Endodermal cell (in vitro differentiated cells): Measurements from ENCODE around the gene KRT3. TPM values are rescaled to one million over a fixed set of nuclear protein-coding genes. Genes with fewer than 3 reads are reported as not detected.

Experiments used
- DNase-seq: peaks from one replicate; pipeline ENCODE4 v3.0.0-alpha.2; 2017
- H3K27ac ChIP-seq: 2 replicates; pipeline ENCODE4 v1.5.1; 2013; ENCODE audit warnings: mild to moderate bottlenecking, low read depth, low read length, moderate library complexity
- H3K27me3 ChIP-seq: 2 replicates; pipeline ENCODE4 v1.6.1; 2013; ENCODE audit warnings: mild to moderate bottlenecking, low read length, moderate library complexity; ENCODE audit not compliant: insufficient read depth, control insufficient read depth, poor library complexity, severe bottlenecking
- H3K36me3 ChIP-seq: 2 replicates; pipeline ENCODE4 v1.7.0; 2013; ENCODE audit warnings: mild to moderate bottlenecking, low read length, moderate library complexity; ENCODE audit not compliant: control insufficient read depth, insufficient read depth
- H3K4me1 ChIP-seq: one replicate; pipeline ENCODE4 v1.7.0; 2013; ENCODE audit warnings: low read length; ENCODE audit not compliant: control insufficient read depth, insufficient read depth
- H3K4me3 ChIP-seq: 2 replicates; pipeline ENCODE4 v1.5.1; 2013; ENCODE audit warnings: mild to moderate bottlenecking, low read length, moderate library complexity
- H3K9ac ChIP-seq: 2 replicates; pipeline ENCODE4 v1.6.1; 2013; ENCODE audit warnings: mild to moderate bottlenecking, low read length, moderate library complexity; ENCODE audit not compliant: poor library complexity, severe bottlenecking; ENCODE audit errors: extremely low read depth
- H3K9me3 ChIP-seq: 2 replicates; pipeline ENCODE4 v1.6.1; 2013; ENCODE audit warnings: mild to moderate bottlenecking, low read length, moderate library complexity; ENCODE audit not compliant: control insufficient read depth
- H3K27ac Mint-ChIP-seq: 2 replicates; pipeline ENCODE4 v1.8.0; 2020; ENCODE audit warnings: mixed read lengths
- H3K27me3 Mint-ChIP-seq: 2 replicates; pipeline ENCODE4 v1.8.0; 2021; ENCODE audit warnings: mild to moderate bottlenecking, mixed read lengths; ENCODE audit not compliant: insufficient read depth
- H3K36me3 Mint-ChIP-seq: 2 replicates; pipeline ENCODE4 v1.8.0; 2020; ENCODE audit warnings: low read depth, mixed read lengths
- H3K4me1 Mint-ChIP-seq: 2 replicates; pipeline ENCODE4 v1.8.0; 2020; ENCODE audit warnings: mixed read lengths
- H3K4me3 Mint-ChIP-seq: 2 replicates; pipeline ENCODE4 v1.8.0; 2020; ENCODE audit warnings: mild to moderate bottlenecking, moderate library complexity, mixed read lengths
- H3K9me3 Mint-ChIP-seq: 2 replicates; pipeline ENCODE4 v1.8.0; 2020; ENCODE audit warnings: mild to moderate bottlenecking, mixed read lengths
- CTCF ChIP-seq: fragments of 200-600 bp; sonication (generic); conservative IDR thresholded peaks from 2 replicates; pipeline ENCODE4 v1.5.0; 2021; ENCODE audit warnings: antibody characterized with exemption, mild to moderate bottlenecking
- WGBS, 2 experiments: methylation state at CpG; one replicate each; pipeline versions ENCODE4 v1.1.5 to v1.1.7; 2013; ENCODE audit warnings: missing lambda C conversion rate in 2 of 2, mixed read lengths in 1 of 2; ENCODE audit not compliant: insufficient coverage in 1 of 2, insufficient read length in 1 of 2; 5-methylcytosine and 5-hydroxymethylcytosine counted together
- total RNA-seq, 2 donors: library from RNA; stranded (reverse); fragmentation: NEBNext Ultra II Directional in 1 of 2; extraction: Animal tissue kit (Norgen Biotek cat#: 25700) in 1 of 2; gene quantifications; 2 replicates in 1 of 2; 3 replicates in 1 of 2; pipeline ENCODE4 v1.2.1, GENCODE V29; 2021

Gene KRT3
- total RNA-seq, 2 donors from 2014 or later = not detected

GRCh38 chr12:52794479-52795331 lies 1.2 kb downstream of the KRT3 start:
- peaks cover 11% of the 10 kb centered on the region for H3K27me3 Mint-ChIP-seq
- Histone ChIP-seq H3K4me1 (no peaks in the 10 kb centered on the region), H3K9ac (no peak overlapping the region), H3K27ac (no peak overlapping the region), H3K9me3 (no peaks in the 10 kb centered on the region), H3K36me3 (no peaks in the 10 kb centered on the region), H3K4me3 (no peak overlapping the region), H3K27me3 (no peaks in the 10 kb centered on the region)
- no peak for TF ChIP-seq CTCF
- no peaks in the 10 kb centered on the region for H3K9me3 Mint-ChIP-seq
- WGBS, 2 experiments = 90 to 94% methylated on average over 3 to 5 of the region's 5 CpGs
- no peak overlapping the region for H3K4me3 Mint-ChIP-seq
- H3K27ac Mint-ChIP-seq = no peak overlapping the region
- no peaks in the 10 kb centered on the region for H3K36me3 Mint-ChIP-seq
- no peaks in the 10 kb centered on the region for H3K4me1 Mint-ChIP-seq
- no peak for DNase-seq

GRCh38 chr12:52792185-52793029 lies 3.5 kb downstream of the KRT3 start:
- no peak for DNase-seq
- no peaks in the 10 kb centered on the region for H3K4me1 Mint-ChIP-seq
- Histone ChIP-seq H3K9ac (no peak overlapping the region), H3K4me3 (no peak overlapping the region), H3K9me3 (no peaks in the 10 kb centered on the region), H3K36me3 (no peaks in the 10 kb centered on the region), H3K27me3 (no peaks in the 10 kb centered on the region), H3K4me1 (no peaks in the 10 kb centered on the region), H3K27ac (no peak overlapping the region)
- no peak overlapping the region for H3K4me3 Mint-ChIP-seq
- TF ChIP-seq CTCF = no peak
- no peaks in the 10 kb centered on the region for H3K36me3 Mint-ChIP-seq
- peaks cover 27% of the 10 kb centered on the region for H3K27me3 Mint-ChIP-seq
- H3K9me3 Mint-ChIP-seq = no peaks in the 10 kb centered on the region
- WGBS, 2 experiments = 93 to 95% methylated on average over 10 of the region's 10 CpGs
- no peak overlapping the region for H3K27ac Mint-ChIP-seq

GRCh38 chr12:52791271-52792184 lies 4.4 kb downstream of the KRT3 start:
- Histone ChIP-seq H3K36me3 (no peaks in the 10 kb centered on the region), H3K9me3 (no peaks in the 10 kb centered on the region), H3K27me3 (no peaks in the 10 kb centered on the region), H3K4me1 (no peaks in the 10 kb centered on the region), H3K27ac (no peak overlapping the region), H3K9ac (no peak overlapping the region), H3K4me3 (no peak overlapping the region)
- H3K27ac Mint-ChIP-seq = no peak overlapping the region
- H3K4me1 Mint-ChIP-seq = no peaks in the 10 kb centered on the region
- H3K9me3 Mint-ChIP-seq = no peaks in the 10 kb centered on the region
- no peak for DNase-seq
- TF ChIP-seq CTCF = no peak
- H3K27me3 Mint-ChIP-seq = peaks cover 30% of the 10 kb centered on the region
- H3K4me3 Mint-ChIP-seq = no peak overlapping the region
- H3K36me3 Mint-ChIP-seq = no peaks in the 10 kb centered on the region
- WGBS, 2 experiments = 90 to 96% methylated on average over 8 to 12 of the region's 12 CpGs
